ENCODE measurements around the gene HNRNPUL2. TPM values are rescaled to one million over a fixed set of nuclear protein-coding genes. Genes with fewer than 3 reads are reported as not detected.

The HNRNPUL2 gene
- total RNA-seq, 1 experiment from 2014 or later, result 47.3 TPM

- intact Hi-C loops (cut with micrococcal nuclease; ENCODE audit: unreplicated experiment), result no loop called here
- DNase-seq (ENCODE audit: low read depth, low spot score), result no peak
- BruUV-seq (replicated peaks), result no TSS peak
- Histone ChIP-seq H3K4me1 (ENCODE audit: control insufficient read depth, insufficient read depth, low read length) (peaks cover 4% of the 10 kb centered on the region), H3K36me3 (ENCODE audit: control insufficient read depth, insufficient read depth, low read length) (peaks cover 61% of the 10 kb centered on the region), H3K4me3 (ENCODE audit: low read depth in 2 of 2, low read length in 2 of 2) (no peak overlapping the region), H3K27me3 (ENCODE audit: control insufficient read depth, insufficient read depth, low read length) (no peaks in the 10 kb centered on the region), H3K27ac (ENCODE audit: low read length) (no peak overlapping the region), H3K9me3 (ENCODE audit: control insufficient read depth, insufficient read depth, low read depth, low read length) (no peaks in the 10 kb centered on the region)
- POLR2A ChIA-PET, result no interaction called here
- no peak for ATAC-seq
- CTCF ChIA-PET, result no interaction called here
- in situ Hi-C loops (cut with HindIII; ENCODE audit: low pct_unique_long_range_greater_than_20kb, low sequenced_read_pairs), result no loop called here
- TF ChIP-seq, protein P1, sequence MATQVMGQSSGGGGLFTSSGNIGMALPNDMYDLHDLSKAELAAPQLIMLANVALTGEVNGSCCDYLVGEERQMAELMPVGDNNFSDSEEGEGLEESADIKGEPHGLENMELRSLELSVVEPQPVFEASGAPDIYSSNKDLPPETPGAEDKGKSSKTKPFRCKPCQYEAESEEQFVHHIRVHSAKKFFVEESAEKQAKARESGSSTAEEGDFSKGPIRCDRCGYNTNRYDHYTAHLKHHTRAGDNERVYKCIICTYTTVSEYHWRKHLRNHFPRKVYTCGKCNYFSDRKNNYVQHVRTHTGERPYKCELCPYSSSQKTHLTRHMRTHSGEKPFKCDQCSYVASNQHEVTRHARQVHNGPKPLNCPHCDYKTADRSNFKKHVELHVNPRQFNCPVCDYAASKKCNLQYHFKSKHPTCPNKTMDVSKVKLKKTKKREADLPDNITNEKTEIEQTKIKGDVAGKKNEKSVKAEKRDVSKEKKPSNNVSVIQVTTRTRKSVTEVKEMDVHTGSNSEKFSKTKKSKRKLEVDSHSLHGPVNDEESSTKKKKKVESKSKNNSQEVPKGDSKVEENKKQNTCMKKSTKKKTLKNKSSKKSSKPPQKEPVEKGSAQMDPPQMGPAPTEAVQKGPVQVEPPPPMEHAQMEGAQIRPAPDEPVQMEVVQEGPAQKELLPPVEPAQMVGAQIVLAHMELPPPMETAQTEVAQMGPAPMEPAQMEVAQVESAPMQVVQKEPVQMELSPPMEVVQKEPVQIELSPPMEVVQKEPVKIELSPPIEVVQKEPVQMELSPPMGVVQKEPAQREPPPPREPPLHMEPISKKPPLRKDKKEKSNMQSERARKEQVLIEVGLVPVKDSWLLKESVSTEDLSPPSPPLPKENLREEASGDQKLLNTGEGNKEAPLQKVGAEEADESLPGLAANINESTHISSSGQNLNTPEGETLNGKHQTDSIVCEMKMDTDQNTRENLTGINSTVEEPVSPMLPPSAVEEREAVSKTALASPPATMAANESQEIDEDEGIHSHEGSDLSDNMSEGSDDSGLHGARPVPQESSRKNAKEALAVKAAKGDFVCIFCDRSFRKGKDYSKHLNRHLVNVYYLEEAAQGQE (IDR thresholded peaks at IDR 0.05; ENCODE audit: insufficient read depth in 1 of 2, low read depth in 2 of 2, low read length in 1 of 2), result no peak
- TF ChIP-seq SIN3A (IDR thresholded peaks at IDR 0.05; ENCODE audit: borderline replicate concordance, insufficient read depth, low read depth, low read length) (no peak), TCF7L2 (IDR thresholded peaks at IDR 0.05; ENCODE audit: low read depth, low read length) (no peak), POLR2AphosphoS5 (IDR thresholded peaks at IDR 0.05; ENCODE audit: low read depth, low read length) (no peak)
- TF ChIP-seq, protein P2, sequence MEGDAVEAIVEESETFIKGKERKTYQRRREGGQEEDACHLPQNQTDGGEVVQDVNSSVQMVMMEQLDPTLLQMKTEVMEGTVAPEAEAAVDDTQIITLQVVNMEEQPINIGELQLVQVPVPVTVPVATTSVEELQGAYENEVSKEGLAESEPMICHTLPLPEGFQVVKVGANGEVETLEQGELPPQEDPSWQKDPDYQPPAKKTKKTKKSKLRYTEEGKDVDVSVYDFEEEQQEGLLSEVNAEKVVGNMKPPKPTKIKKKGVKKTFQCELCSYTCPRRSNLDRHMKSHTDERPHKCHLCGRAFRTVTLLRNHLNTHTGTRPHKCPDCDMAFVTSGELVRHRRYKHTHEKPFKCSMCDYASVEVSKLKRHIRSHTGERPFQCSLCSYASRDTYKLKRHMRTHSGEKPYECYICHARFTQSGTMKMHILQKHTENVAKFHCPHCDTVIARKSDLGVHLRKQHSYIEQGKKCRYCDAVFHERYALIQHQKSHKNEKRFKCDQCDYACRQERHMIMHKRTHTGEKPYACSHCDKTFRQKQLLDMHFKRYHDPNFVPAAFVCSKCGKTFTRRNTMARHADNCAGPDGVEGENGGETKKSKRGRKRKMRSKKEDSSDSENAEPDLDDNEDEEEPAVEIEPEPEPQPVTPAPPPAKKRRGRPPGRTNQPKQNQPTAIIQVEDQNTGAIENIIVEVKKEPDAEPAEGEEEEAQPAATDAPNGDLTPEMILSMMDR (IDR thresholded peaks at IDR 0.05), result no peak
These were observed 7.8 kb downstream of the HNRNPUL2 start for GRCh38 chr11:62719302-62719978.

DNA sequence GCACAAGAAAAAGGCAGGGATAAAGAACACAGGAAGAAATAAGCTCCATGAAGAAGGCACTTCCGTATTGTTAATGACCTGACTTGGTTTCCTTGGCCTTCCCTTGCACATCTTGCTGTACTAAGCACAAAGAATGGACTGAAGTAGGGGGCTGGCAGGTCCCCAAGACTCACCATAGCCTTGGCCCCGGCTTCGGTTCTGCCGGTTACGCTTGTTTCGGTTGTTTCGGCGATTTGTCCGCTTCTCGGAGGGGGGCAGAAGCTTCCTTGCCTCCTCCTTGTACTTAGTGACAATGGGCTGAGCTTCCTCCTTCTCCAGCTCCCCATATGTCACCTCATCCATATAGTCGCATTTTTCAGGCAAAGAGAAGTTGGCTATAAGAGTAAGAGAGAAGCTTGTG is 10.4 kb downstream of the HNRNPUL2 start:
- intact Hi-C loops (cut with micrococcal nuclease; ENCODE audit: unreplicated experiment), result no loop called here
- TF ChIP-seq SIN3A (IDR thresholded peaks at IDR 0.05; ENCODE audit: borderline replicate concordance, insufficient read depth, low read depth, low read length), result no peak
- TF ChIP-seq, protein P1 (IDR thresholded peaks at IDR 0.05; ENCODE audit: insufficient read depth in 1 of 2, low read depth in 2 of 2, low read length in 1 of 2), result no peak
- TF ChIP-seq TCF7L2 (IDR thresholded peaks at IDR 0.05; ENCODE audit: low read depth, low read length), result no peak
- TF ChIP-seq POLR2AphosphoS5 (IDR thresholded peaks at IDR 0.05; ENCODE audit: low read depth, low read length), result no peak
- TF ChIP-seq, protein P2 (IDR thresholded peaks at IDR 0.05), result no peak
- no peaks in the 10 kb centered on the region for H3K9me3 ChIP-seq (ENCODE audit: control insufficient read depth, insufficient read depth, low read depth, low read length)
- BruUV-seq (replicated peaks), result no TSS peak
- ATAC-seq (no peak), DNase-seq (ENCODE audit: low read depth, low spot score) (no peak)
- H3K36me3 ChIP-seq (ENCODE audit: control insufficient read depth, insufficient read depth, low read length), result peaks cover 47% of the 10 kb centered on the region
- in situ Hi-C loops (cut with HindIII; ENCODE audit: low pct_unique_long_range_greater_than_20kb, low sequenced_read_pairs), result no loop called here
- no peaks in the 10 kb centered on the region for H3K27me3 ChIP-seq (ENCODE audit: control insufficient read depth, insufficient read depth, low read length)
- no peak overlapping the region for H3K27ac ChIP-seq (ENCODE audit: low read length)
- H3K4me3 ChIP-seq (ENCODE audit: low read depth in 2 of 2, low read length in 2 of 2), result no peak overlapping the region
- H3K4me1 ChIP-seq (ENCODE audit: control insufficient read depth, insufficient read depth, low read length), result peaks cover 4% of the 10 kb centered on the region; the same call in 1 of the 2 replicates
- POLR2A ChIA-PET, result no interaction called here
- CTCF ChIA-PET, result no interaction called here
